ENCODE measurements around the gene TIMM22.
"Not testable (repeated sequence)": the region's sequence is repeated elsewhere in the genome, so short reads cannot be mapped to it uniquely, and the experiment has no call there.

The TIMM22 gene

DNA sequence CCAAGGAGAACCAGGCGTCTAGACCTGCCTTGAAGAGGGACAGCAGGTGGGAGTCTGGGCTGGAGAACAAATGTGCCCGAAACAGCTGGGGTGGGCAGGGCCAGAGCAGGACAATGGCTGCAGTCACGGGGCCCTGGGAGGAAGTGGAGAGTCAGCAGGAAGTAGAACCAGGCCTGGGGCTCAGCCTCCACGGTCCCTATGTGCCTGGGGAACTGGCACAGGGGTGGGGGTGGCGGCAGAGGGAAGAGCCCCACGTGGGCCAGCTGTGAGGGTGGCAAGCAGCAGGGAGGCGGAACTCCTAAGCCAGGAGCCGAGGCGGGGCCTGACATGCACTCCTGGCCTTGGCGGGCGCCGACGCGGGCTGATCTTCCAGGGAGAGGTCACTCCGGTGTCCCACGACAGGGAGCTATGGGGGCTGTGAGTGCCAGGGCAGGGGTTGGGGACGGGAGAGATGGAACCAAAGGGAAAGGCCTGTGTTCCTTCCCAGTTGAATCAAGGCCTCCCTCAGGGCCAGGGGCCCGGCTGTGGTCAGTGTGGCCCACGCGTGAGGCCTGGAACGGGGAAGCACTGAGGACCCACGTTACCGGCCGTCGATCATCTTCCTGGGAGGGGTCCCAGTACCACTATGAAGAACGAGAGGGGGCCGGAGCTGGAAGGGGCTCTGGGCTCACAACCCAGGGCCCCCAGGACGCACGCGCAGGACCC lies 42.7 kb downstream of the TIMM22 start:
- DNase-seq (ENCODE audit: low read depth): no peak

GRCh38 chr17:1040216-1040600 lies 43.3 kb downstream of the TIMM22 start:
- no peak for DNase-seq (ENCODE audit: low read depth)

- DNase-seq (ENCODE audit: low read depth): no peak
Observed at GRCh38 chr17:1041746-1042145, 44.8 kb downstream of the TIMM22 start.

DNA sequence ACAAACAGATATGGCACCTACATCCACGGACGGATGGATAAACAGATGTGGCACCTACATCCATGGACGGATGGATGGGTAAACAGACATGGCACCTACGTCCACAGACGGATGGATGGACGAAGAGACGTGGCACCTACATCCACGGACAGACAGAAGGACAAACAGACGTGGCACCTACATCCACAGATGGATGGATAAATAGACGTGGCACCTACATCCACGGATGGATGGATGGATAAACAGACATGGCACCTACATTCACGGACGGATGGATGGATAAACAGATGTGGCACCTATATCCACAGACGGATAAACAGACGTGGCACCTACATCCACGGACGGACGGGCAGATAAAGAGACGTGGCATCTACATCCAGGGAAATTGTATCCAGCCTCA lies 45.6 kb downstream of the TIMM22 start:
- DNase-seq (ENCODE audit: low read depth): no peak

DNA sequence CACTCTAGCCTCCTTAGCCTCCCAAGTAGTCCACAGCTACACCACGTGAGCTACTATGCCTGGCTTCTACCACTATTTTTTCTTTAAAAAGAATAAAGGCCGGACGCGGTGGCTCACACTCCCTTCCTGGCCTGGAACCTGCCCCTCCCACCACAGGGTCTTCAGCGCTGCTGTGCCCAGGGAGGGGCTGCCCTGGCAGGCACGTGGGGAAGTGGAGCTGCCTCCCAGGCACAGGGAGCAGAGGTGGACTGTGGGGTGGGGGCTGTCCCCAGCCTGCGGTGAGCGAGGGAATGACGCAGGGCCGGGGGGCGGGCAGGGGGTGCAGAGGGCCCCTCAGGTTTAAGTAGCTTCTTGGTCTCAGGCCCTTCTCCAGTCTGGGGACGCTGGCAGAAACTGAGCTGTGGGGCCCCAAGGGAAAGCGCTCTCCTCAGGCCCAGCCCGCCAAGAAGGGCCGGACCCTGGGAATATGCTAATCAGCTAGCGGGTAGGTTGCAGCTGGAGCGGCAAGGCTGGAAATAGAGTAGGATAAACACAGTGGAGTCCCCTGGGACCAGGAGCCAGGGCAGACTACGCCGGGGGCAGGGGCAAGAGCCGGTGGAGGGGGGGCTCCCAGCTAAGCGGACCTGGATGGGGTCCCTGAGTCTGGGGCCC lies 46.8 kb downstream of the TIMM22 start:
- no peak for DNase-seq (ENCODE audit: low read depth)

GRCh38 chr17:1044387-1045009 lies 47.6 kb downstream of the TIMM22 start:
- not testable (repeated sequence) for DNase-seq (ENCODE audit: low read depth)

- DNase-seq (ENCODE audit: low read depth): no peak
Observed at GRCh38 chr17:1045456-1045855, 48.5 kb downstream of the TIMM22 start.

DNA sequence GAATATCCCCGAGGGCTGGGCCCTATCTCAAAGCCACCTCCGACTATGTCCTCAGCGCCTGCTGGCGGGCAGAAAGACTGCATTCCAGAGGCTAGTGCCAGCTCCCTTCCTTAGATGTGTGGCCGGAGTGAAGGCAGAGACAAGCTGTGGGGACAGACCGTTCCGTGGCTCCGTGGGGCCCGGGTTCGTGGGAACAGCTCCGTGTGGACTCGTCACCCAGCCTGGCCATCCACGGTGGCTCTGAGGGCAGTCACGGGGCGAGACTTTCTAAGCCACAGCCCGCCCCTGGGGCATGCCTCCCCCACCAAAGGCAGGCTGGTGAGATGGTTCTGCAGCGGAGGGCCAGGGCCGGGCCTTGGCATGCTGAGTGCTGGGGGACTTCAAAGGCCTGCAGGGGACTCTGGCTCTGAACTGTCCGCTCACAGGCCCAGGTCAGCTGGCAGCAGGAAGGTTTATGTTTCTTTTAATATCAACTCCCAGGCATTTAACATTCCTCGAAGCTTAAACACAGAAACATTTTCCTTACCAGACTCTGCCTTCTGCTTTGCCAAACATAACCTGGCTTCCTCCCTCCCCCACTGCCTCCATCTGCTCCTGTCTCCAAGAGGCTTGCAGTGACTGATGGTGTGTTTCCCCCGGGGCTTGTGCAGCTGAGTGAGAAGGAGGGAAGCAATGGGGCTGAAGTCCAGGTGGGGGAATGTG lies 50.4 kb downstream of the TIMM22 start:
- DNase-seq (ENCODE audit: low read depth): no peak

GRCh38 chr17:1047879-1048470 lies 51.0 kb downstream of the TIMM22 start:
- DNase-seq (ENCODE audit: low read depth): no peak

- not testable (repeated sequence) for DNase-seq (ENCODE audit: low read depth)
Observed at GRCh38 chr17:1048516-1049115, 51.7 kb downstream of the TIMM22 start.

DNA sequence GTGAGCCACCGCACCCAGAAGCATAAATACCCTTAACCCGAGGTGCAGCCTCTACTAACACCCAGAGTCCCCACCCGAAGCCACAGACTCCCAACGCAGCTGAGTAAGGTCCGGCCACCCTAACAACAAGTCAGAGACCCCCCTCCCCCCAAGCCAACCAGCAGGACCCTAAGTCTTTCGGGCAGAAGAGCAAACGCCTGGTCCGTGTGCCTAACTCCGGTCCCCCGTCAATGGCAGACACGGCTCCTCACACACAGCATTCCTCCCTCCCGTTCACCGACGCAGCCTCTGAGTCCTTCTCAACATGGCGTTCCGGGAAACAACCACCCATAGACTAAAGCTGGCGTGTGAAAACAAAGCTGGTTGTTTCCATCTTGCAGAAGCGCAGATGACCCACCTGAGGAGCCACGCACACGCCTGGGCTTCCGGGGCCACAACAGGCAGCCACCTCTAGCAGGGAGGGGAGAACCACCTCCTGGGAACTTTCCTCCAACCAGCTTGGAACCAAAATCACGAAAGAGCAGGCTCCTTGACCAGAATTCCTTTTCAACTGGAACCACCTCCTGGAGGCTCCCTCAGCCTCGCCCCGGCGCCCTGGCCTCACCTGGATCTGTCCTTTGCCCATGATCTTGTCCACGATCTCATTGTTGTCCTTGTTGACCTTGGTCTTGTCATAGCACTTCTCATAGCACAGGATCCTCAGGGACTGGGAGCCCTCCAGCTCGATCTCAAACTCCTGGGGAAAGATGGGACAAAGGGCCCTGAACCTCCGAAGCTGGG lies 52.7 kb downstream of the TIMM22 start:
- no peak for DNase-seq (ENCODE audit: low read depth)

- DNase-seq (ENCODE audit: low read depth): no peak
Observed at GRCh38 chr17:1050246-1050995, 53.5 kb downstream of the TIMM22 start.

- no peak for DNase-seq (ENCODE audit: low read depth)
Observed at GRCh38 chr17:1050996-1051925, 54.3 kb downstream of the TIMM22 start.

Measured in ELR (cell line).